ENCODE data around the gene MRC2.

The MRC2 gene

DNA sequence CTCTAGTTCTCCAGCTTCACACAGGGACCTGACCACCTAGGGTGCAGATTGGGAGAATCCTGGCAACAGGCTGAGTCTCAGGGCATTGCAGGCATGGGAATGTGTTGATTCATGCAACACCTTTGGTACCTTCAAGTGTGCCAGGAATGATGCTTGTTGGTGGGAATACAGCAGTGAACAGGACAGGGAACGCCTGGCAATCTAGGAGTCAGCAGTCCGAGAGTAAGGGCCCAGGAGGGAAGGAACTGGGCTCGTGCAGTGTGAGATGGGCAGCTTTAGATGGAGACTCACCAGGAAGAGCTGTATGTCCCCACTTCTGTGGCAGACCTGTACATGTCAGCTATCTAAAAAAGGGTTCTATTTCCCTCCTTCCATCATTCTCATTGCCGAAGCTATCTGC lies 12.0 kb upstream of the MRC2 start:
- no peak for FAIRE-seq

DNA sequence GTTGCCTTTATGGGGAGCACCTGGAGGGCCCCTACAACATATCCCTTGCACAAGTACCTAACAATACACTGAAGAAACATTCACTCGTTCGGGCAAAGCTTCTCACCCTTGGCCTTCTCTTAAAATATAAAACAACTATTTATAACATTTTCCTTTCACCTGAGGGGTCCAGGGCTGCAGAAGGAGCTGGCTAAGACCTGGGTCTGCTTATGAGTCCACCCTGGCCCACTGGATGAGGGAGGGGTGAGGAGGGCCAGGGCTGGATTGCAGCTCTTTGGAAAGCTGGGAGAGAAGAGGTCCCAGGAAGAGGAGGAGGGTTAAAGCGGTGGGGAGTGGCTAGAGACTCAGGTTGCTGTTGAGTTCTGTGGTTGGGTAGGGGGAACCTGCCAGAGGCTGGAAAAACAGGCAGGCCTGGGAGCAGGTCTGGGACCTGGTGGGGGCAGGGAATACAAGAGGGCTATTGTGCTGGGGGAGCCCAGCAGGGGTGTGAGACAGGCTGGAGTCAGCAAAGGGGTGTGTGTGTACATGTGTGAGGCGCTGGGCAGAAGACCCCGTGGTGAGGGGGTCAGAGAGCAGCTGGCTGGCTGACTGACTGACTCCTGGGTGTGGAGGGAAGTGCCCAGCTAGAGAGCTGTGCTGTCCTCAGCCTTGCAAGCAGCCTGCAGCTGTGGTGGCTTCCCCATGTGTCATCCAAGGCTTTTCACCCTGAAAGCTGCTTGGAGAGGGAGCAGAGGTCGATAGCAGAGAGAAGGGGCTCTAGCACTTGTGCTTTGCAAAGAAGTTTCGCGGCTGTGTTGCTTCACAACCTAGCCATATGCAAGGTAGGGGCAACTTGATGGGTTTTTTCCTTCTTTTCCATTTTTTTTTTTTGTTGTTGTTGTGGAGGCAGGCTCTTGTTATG lies 10.2 kb upstream of the MRC2 start:
- FAIRE-seq = no peak

DNA sequence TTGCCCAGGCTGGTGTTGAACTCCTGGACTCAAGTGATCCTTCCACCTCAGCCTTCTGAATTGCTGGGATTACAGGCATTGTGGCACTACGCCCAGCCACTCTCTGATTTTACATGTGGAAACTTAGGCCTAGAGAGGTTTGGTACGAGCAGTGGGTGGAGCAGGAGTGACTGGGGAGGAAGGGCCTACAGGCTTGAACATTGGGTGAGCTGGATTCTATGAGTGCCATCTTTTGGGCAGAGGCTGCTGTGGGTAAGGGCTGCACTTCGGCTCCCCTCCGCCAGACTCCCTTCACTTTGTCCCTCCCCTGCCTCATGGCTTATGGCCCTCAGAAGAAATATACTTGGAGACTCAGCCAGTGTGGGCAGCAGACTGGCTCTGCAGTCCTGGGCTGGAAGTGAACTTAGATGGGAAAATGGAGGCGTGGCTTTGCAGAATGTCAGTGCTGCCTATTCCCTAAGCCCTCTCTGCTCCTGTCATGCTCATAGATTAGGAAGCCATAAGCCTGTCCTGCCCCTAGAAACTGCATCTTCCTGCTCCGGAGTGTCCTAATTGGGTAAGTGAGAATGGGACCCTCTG lies 9.5 kb upstream of the MRC2 start:
- FAIRE-seq = no peak

DNA sequence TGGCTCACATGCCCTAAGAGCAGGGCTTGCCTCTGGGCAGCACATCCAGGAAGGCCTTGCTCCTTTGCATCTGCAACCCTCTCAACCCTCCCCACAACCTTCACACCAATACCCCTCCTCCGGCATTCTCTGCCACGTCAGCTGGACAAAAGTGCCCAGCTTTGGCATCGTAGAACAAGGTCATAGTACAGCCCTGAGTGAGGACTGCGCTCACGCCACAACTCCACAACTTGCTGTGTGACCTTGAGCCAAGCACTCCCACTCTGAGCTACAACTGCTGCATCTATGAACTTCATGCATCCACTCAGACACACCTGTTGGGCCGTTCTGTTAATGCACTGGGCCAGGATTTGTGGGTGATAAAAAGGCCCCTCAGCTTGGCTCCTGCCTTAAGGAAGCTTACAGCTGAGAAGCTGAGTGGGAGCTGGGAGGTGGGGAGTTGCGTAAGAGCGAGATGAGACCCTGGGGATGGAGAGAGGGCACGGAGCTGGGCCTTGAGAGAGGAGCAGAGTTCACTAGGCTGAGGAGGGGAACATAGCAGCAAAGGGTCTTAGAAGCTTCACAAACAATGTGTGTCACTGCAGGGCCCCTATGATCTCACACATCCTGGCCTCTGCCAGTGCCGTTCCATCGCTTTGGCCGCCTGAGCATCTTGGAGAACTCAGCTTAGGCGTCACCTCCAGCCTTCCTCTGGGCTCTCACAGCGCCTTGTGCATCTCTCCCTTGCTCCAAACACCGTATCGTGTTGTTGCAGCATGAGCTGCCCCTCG lies 8.6 kb upstream of the MRC2 start:
- no peak for FAIRE-seq

DNA sequence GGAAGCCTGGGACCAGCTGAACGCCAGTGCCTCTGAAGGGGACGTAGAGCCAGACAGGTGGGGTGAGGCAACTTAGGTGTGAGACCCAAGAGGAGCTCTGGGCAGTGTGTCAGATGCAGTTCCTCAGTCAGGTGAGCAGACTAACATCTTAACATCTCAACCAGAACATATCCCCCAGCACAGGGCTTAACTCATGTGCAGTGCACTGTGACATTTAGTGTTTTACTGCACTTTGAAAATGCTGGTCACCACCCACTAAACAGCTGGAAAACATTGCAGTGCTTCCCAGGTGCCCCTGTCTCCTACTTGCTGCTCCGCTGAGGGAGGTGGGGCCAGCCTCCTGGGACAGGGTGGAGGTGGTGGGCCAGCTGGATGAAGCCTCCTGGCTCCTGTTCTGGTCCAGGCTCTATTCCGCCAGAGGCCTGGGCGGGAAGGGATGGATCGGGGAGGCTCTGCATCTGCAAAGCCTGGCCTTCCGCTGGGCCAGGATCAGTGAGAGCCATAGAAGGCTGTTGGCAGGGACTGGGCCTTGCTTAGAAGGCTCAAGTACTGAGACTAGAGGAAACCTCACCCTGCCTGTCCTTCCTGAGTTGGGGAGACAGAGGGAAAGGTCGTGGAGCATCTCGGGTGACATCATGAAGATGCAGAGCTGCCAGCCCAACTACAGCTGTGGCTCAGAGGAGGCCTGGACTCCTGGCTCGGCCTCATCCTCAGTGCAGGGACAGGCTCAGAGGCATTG lies 7.9 kb upstream of the MRC2 start:
- FAIRE-seq = no peak

DNA sequence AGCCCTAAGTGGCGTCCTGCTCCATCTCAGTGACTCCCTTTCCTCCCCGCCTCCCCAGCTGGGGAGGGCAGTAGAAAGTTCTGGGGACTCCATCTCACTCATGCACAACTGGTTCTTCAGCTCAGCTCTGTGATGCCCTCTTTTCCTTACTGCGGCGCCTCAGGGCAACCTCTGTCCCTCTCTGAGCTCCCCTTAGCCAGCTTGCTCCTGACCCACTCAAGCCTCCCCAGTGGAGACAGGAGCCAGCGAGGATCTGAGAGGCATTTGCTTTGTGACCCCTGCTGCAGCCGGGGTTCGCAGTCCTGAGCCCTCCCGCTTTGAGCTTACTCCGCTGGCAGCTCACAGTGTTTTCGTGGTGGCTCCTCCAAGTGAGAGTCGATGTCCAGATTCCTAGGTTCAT lies 6.2 kb upstream of the MRC2 start:
- no peak for FAIRE-seq

DNA sequence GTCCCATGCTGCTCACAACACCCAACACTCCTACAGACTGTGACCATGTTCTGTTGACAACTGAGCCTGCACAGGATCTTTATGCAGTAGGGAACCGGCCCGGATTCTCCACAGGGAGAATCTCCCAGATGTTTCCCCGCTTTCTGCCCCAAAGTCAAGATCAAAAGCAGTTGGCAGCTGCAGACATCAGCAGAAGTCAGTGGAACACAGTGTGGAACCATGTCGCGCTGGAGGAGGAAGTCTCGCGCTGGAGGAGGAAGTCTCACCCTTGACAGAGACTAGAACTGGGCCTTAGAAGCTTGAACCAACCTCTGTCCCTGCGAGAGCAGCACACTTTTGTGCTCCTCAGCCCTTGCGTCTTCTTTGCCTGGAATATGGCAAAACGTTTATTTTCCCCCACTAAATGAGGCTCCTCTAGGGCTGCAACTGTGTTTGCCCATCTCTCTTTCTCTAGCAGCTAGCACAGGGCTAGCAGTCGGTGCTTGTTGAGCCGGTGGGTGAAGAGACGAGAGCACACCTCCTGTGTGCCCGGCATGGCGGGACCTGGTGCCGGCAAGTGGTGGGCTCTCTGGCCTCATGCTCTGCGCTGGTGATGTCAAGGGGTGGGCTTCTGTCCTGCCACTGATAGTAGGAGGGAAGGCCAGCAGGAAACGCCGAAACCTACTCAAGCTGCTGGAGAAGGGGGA lies 2.1 kb upstream of the MRC2 start:
- no peak for FAIRE-seq

DNA sequence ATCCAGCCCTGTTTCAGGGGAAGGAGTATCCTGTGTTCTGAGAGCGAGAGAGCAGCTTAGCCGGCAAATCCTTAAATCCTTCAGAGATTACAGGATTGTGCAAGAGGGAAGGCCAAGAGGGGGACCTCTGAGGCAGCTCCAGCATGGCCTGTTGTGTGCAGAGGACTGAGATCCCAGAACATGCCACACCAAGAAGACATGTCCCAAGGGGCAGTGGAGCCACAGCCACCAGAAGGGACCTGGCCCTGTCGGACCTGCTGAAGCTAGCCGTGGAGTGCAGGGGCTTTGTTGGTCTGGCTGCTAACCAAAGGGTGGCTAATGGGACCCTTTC lies 1.6 kb upstream of the MRC2 start:
- FAIRE-seq = no peak

DNA sequence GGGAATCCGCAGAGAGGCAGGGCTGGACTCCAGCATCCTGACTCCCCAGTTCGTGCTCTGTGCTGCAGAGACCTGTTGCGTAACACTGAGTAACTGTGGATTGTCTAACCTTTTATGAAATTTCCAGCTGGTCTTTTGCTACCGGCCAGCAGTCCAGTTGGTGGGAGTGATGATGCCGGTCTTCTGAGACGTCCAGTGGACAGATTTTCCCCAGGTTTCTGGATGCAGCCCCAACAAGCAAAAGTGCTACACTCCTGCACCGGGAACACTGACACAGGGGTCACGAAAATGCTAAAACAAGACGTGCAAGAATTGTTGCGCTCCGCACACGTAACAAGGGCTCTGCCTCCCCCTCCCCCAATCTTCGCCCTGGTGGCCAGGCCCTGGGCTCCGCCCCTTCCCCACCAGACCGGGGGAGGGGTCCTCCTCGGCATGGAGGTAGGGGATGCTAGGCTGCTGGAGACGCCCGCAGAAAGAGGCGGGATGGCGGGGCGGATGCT lies 701 bp upstream of the MRC2 start:
- no peak for FAIRE-seq

DNA sequence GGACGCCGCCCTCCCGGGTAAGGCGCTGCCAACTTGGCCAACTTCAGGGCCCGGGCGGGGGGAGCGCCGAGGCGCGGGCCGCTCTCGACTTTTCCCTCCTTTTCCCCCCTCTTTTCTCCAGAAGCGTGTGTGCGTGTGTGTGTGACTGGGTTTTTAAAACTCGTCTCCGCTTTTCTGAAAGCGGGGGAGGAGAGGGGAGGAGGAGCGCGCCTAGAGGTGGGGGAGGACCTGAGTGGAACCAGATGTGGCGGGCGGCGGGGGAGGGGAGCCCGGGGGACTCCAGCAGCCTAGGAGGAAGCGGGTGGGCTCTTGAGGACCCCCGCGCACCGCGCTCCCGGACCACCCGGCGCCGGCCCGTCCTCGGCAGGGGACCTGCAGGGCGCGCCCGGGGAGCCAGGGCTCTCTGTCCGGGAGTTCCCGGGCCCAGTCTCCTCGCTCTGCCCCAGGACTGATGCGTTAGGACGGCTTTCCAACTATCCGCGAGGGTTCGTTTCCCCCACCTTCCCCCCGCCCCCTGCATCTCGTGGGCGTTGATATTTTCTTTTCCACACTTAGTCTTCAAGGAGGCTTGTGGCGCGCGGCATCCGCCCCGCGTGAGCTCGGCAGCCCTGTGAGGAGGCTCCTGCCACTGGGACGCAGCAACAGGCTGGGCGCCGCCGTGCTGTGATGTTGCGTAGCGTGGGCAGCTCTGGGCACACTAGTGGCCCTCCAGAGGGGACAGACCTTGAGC lies 599 bp downstream of the MRC2 start:
- no peak for FAIRE-seq

DNA sequence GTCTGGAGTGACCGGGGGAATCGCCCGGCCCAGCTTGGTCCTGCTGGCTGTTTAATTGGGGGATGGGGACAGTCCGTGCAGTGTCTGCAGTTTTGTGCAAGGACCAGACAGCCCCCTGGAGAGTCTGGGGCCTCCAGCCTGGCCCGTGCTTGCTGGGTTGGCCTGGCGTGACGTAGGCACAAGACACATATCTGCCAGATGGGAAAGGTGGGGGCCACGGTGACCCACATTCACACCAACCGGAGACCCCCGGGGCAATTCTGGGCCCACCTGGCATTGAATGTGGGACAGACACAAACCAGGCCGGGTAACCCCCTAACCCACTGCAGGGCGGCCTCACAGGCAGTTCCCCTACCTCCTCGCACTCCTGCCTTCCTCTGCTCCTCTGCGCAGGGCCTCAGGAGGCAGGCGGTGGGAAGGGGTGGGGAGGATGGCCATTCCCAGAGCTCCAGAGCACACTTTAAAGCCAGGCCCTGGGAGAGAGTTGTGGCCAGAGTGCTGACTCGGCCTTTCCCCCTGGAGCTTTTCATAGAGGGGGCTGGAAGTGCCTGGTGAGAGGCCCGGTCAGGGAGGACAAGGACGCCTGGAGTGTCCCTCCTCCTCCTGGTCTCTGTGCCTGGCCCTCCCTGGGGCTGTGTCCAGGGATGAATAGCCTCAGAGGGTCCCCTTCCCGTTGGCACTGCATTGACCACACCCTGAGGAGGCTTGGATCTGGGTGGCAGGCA lies 1.5 kb downstream of the MRC2 start:
- no peak for FAIRE-seq

DNA sequence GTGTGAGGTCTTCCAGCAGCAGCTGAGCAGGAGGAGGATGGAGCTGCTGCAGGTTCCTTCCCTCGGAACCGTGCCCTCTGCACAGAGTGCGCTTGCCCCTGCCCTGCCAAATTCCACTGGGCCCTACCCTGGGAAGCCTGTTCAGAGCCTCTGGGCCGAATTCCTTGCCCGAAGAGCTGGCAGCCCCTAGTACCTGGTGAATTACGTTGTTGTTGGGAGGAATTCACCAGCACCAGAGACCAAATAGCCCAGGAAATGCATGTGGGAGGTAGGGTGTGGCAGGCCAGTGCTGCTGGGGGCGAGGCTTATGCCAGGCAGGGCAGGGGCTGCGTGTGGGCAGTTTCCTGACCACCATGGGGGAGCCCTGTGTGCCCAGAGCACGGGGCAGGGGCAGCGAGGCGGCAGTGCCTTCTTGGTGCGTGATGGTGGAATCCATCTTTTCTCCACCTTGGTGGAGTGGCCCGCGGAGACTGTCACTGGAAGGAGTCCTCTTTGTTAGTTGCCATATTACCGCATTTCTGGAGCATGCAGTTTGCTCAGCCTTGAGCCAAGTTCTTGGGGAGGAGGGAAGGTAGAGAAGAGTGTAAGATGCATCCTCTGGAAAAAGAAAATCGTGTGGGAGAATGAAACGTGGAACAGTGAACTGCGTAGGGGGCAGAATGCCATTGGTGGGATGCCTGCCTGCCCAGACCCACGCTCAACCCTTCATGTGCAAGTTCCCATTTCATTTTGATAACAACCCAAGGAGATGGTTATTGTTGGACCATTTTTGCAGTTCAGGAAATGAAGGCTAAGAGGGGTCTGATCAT lies 2.3 kb downstream of the MRC2 start:
- FAIRE-seq = no peak

DNA sequence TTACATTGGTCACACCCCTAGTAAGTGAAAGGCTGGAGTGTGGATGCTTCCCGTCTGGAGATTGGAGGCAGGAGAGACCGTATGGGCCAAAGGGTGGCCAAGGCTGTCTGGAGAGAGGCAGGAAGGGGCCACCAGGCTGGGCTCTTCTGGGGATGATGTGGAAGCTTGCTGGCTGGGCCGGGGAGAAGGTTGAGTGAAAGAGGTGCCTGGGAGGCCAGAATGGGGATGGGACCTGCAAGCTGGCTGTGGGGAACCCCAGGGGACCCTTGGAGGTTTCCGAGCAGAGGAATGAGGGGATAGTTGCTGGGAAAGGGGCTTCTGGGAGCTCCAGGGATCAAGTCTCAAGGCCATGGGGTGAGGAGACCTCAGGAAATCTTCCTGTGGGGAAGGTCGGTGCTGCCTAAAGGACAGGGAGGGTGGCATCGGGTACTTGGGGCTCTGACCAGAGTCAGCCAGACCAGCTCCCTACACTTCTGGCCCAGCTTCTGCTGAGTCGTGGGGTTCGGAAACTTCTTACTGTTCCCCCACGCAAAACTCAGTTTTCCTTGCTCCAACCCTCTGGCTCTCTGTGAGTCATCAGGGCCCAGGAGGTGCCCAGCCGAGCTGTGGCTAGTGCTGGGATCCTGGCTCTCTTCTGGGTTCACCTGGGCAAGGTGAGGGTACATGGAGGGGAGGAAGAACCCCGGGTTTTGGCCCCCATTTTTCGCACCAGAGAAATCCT lies 3.1 kb downstream of the MRC2 start:
- FAIRE-seq = no peak

DNA sequence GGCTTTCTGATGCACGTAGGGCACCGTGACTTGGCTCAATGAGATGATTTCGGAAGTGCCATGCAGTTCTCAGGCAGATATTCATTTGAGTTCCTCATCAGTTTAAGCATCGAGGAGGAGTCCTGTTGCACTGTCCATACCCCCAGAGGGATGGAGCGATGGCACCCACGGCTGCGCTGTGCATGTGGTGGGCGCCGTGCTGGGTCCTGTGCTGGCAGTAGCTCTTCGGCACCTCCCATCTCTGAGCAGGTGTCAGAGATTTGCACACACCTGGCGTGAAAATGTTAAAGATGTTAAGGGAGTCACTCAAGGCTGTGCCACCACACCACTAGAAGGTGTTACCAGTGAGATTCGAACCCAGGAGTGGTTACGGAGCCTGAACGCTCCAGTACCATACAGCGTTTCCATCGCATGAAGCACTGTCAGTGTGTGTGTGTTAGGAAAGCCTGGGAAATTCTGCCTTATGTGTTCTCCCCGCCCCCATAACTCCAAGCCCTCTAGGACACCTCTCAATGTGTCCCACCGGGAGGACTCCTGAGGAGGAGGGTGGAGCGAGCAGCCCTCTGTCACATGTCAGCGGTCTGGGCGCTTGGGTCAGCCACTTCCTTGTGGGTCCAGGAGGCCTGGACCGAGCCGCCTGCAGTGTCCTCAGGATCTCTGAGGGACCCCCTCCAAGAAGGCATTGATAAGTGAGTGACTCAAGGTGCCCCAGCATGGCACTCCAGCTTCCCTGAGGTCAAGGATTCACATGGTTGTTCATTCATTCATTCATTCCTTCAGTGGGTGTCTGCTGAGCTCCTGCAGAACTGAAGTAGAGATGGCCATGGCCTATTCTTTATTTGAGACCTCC lies 3.8 kb downstream of the MRC2 start:
- no peak for FAIRE-seq

DNA sequence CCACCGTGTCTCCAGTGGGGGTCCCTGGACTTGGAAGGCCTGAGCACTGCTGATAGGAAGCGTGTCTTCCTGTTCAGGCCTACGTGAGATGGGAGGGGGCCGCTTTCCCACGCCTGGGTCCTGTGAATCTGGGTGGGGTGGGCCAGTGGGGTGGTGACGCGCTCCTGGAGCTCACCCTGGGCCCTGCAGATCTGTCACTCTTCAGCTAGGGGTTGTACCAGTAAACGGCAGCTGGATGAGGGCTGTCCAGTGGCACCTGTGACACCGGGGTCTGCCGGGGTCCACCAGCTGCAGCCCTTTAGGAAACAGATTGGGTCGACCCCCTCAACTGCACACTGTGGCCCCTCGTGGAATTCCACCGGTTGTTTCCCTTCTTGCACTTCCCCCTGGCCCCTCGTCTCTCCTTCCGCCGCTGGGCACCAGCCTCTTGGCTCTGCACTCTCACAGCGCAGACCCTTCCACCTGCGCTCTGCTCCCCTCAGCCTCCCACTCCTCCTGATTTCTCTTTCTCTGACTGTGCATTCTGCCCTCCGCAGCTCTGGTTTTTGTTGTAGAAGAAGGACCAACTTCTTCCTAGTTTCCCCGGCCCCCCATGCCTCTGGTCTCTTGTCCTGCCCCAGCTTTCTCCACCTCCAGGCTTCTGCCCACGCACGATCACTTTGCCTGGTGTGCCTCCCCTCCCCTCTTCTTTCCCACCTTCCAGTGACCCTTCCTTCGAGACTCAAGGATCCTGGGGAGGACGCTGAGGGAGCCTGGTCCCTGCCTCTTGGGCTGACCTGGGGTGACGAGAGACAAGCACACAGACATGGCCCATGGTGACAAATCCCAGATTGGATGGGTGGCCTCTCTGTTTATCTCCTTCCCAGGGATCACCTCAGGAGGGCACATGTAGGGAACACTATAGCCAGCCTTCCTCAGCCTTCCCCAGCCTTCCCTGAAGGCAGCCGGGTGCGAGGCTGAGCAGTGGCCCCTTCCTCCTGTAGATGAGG lies 4.8 kb downstream of the MRC2 start:
- no peak for FAIRE-seq

DNA sequence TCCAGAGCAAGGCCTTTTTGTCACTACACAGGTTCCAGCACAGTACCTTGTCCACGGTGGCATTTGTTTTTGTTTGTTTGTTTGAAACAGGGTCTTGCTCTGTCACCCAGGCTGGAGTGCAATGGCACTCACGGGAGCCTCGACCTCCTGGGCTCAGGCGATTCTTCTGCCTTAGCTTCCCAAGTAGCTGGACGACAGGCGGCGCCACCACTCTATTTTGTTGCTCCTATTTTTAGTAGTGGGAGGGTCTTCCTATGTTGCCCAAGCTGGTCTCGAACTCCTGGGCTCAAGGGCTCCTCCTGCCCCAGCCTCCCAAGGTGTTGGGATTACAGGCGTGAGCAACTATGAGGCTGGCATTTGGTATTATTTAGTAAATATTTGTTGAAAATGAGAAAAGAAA lies 10.3 kb downstream of the MRC2 start:
- FAIRE-seq = no peak

DNA sequence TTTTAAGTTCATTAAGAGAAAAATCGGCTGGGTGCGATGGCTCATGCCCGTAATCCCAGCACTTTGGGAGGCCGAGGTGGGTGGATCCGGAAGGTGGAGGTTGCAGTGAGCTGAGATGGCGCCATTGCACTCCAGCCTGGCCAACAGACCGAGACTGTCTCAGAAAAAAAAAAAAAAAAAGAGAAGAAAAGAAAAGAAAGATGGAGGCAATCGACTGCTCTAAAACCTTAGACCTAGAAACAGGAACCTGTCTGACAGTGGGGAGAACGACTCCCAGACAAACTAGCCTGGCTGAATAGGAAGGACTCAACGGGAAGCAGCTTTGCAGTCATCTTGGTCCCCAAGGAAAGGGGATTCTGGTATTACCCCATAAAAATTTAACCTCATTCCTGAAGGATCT lies 13.7 kb downstream of the MRC2 start:
- FAIRE-seq = no peak
